KMS-11 (cell line): ENCODE results near the gene EXOSC3.

ENCODE experiments used
- H2AFZ ChIP-seq: fragments of 200-600 bp; sonication (generic); 2 replicates; pipeline ENCODE4 v1.6.1; 2016; ENCODE audit warnings: antibody characterized with exemption, mixed run types, low read depth
- H3K27ac ChIP-seq: fragments of 200-600 bp; sonication (generic); 2 replicates; pipeline ENCODE4 v1.6.1; 2016; ENCODE audit warnings: mild to moderate bottlenecking, mixed run types
- H3K27me3 ChIP-seq: fragments of 200-600 bp; sonication (generic); 2 replicates; pipeline ENCODE4 v1.6.1; 2017; ENCODE audit warnings: mild to moderate bottlenecking, low read depth, mixed run types, moderate library complexity; ENCODE audit not compliant: insufficient read depth
- H3K36me3 ChIP-seq: fragments of 200-600 bp; sonication (generic); 2 replicates; pipeline ENCODE4 v1.6.1; 2017; ENCODE audit warnings: mild to moderate bottlenecking, mixed run types; ENCODE audit not compliant: insufficient read depth
- H3K4me1 ChIP-seq: fragments of 200-600 bp; sonication (generic); 2 replicates; pipeline ENCODE4 v1.6.1; 2016; ENCODE audit warnings: mild to moderate bottlenecking, low read depth, mixed run types; ENCODE audit not compliant: poor library complexity, severe bottlenecking
- H3K4me2 ChIP-seq: fragments of 200-600 bp; sonication (generic); 2 replicates; pipeline ENCODE4 v1.7.0; 2016; ENCODE audit warnings: mild to moderate bottlenecking, mixed run types
- H3K4me3 ChIP-seq: fragments of 200-600 bp; sonication (generic); IDR thresholded peaks from 2 replicates; pipeline ENCODE4 v1.6.1; 2017; ENCODE audit warnings: low read depth, low read length, mixed read lengths; ENCODE audit not compliant: insufficient read depth
- H3K79me2 ChIP-seq: fragments of 200-600 bp; sonication (generic); 2 replicates; pipeline ENCODE4 v1.6.1; 2016; ENCODE audit warnings: low read depth, mixed run types; ENCODE audit not compliant: insufficient read depth
- H3K9ac ChIP-seq: fragments of 200-600 bp; sonication (generic); 2 replicates; pipeline ENCODE4 v1.6.1; 2016; ENCODE audit warnings: mild to moderate bottlenecking, mixed run types
- H4K20me1 ChIP-seq: fragments of 200-600 bp; sonication (generic); 2 replicates; pipeline ENCODE4 v1.6.1; 2016; ENCODE audit warnings: mild to moderate bottlenecking, mixed run types; ENCODE audit not compliant: insufficient read depth
- CTCF ChIP-seq: fragments of 200-600 bp; sonication (generic); conservative IDR thresholded peaks from 2 replicates; pipeline ENCODE4 v1.6.1; 2017; ENCODE audit warnings: low read depth, mild to moderate bottlenecking, antibody characterized with exemption, low read length, moderate library complexity, mixed read lengths

EXOSC3 gene

GRCh38 chr9:37796232-37796631, 11.4 kb upstream of the EXOSC3 start:
- H3K27me3 ChIP-seq = no peaks in the 10 kb centered on the region
- no peak for TF ChIP-seq CTCF
- H3K36me3 ChIP-seq = no peaks in the 10 kb centered on the region

GRCh38 chr9:37792122-37792521, 7.3 kb upstream of the EXOSC3 start:
- no peak overlapping the region for H3K4me2 ChIP-seq
- no peak overlapping the region for H3K27ac ChIP-seq
- no peaks in the 10 kb centered on the region for H3K4me1 ChIP-seq
- H3K36me3 ChIP-seq = no peaks in the 10 kb centered on the region
- H3K79me2 ChIP-seq = no peaks in the 10 kb centered on the region
- H4K20me1 ChIP-seq = no peaks in the 10 kb centered on the region
- no peak overlapping the region for H3K9ac ChIP-seq
- no peak overlapping the region for H3K4me3 ChIP-seq
- no peak overlapping the region for H2AFZ ChIP-seq
- TF ChIP-seq CTCF = no peak
- H3K27me3 ChIP-seq = no peaks in the 10 kb centered on the region

More at GRCh38 chr9:37796232-37796631, 11.4 kb upstream of the EXOSC3 start:
- Histone ChIP-seq H4K20me1 (no peaks in the 10 kb centered on the region), H3K79me2 (peaks cover 6% of the 10 kb centered on the region; the same call in 1 of the 2 replicates), H3K9ac (no peak overlapping the region), H3K27ac (no peak overlapping the region), H2AFZ (no peak overlapping the region), H3K4me3 (no peak overlapping the region), H3K4me2 (no peak overlapping the region), H3K4me1 (peaks cover 15% of the 10 kb centered on the region)

GRCh38 chr9:37790096-37790495, 5.2 kb upstream of the EXOSC3 start:
- TF ChIP-seq CTCF = no peak
- H3K36me3 ChIP-seq = no peaks in the 10 kb centered on the region
- no peaks in the 10 kb centered on the region for H3K27me3 ChIP-seq
- H3K9ac ChIP-seq = no peak overlapping the region
- H3K27ac ChIP-seq = no peak overlapping the region
- H3K79me2 ChIP-seq = no peaks in the 10 kb centered on the region
- no peak overlapping the region for H3K4me3 ChIP-seq
- no peak overlapping the region for H2AFZ ChIP-seq
- H4K20me1 ChIP-seq = no peaks in the 10 kb centered on the region
- no peak overlapping the region for H3K4me2 ChIP-seq
- no peaks in the 10 kb centered on the region for H3K4me1 ChIP-seq

- no peak for TF ChIP-seq CTCF
- Histone ChIP-seq H3K4me3 (no peak overlapping the region), H4K20me1 (no peaks in the 10 kb centered on the region), H3K79me2 (peaks cover 14% of the 10 kb centered on the region), H3K27me3 (no peaks in the 10 kb centered on the region), H3K4me2 (no peak overlapping the region), H3K27ac (no peak overlapping the region), H2AFZ (no peak overlapping the region), H3K9ac (no peak overlapping the region), H3K4me1 (peaks cover 8% of the 10 kb centered on the region), H3K36me3 (no peaks in the 10 kb centered on the region)
Measured at GRCh38 chr9:37788332-37788731, 3.5 kb upstream of the EXOSC3 start.
